Measurements from ENCODE around the gene MICA.

MICA gene

DNA sequence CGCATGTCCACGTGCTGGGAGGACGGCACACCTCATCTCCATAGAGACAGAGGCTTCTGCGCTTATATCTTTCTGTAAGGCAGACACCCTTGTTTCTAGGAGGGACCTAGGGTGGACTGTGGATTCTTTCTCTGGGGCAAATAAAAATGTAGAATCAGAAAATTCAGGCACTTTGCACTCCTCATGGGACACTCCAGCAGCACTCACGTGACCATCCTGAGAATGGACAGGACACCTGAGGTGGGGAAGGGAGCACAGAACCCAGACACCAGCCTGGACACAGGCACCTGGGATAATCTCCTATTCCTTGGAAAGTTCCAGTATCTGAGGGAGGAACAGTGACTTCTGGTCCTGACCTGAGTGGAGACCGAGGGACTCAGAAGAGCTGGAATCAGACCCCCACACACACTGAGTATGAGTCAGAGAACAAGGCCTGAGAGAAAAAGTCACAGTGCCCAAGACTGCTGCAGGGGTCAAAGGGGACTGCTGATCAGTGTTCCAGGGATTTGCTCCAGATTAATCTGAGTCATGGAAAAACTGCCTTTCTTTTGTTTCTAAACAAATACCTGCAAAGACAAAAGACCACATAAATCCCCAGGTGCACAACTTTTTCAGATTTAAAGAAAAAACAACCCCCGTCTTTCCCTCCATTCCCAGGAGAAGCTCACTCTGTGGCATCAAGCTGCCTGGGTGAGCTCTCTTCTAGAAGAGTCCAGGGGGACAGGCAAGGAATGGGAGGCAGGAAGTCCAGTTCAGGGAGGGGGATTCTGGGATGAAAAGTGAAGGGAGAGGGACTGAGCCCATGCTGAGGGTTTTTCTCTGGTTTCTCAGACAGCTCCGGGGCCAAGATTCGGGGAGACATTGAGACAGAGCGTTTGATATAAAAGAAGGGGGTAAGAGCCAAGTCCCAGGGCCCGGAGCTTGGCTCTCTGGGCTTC lies 58.9 kb downstream of the MICA start:
- DNase-seq, result no peak

DNA sequence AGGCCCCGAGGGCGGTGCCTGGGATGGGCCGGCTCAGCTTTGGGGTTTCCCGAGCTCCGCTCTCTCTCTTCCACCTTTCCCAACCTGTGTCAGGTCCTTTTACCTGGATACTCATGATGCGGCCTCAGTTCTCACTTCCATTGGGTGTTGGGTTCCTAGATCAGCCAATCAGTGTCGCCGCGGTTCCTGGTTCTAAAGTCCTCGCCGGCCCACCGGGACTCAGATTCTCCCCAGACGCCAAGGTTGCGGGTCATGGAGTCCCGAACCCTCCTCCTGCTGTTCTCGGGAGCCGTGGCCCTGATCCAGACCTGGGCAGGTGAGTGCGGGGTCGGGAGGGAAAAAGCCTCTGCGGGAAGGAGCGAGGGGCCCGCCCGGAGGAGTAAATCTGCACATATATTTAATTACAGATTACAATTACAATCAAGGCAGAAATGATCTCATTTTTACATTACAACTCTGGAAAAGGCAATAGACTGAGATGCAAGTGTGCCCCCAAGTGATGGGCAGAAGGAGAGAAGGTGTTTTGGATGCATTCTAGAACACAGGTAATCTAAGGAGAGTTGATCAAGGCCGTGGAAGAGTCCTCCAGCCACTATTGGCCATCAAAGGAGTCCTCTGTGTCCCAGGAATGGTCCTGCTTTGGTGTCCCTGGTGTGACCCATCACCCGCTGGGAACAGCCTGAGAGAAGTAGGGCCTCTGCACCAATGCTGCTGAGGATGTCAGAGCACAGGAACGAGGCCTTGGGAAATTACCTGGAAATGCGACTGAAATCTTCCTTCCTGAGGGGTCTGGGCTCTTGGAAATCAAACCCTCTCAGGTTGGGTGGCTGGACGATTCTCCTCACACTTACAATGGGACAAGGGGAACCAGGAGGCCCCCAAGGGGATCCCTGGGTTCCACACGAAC lies 59.8 kb downstream of the MICA start:
- DNase-seq, result peak; percentile 41

DNA sequence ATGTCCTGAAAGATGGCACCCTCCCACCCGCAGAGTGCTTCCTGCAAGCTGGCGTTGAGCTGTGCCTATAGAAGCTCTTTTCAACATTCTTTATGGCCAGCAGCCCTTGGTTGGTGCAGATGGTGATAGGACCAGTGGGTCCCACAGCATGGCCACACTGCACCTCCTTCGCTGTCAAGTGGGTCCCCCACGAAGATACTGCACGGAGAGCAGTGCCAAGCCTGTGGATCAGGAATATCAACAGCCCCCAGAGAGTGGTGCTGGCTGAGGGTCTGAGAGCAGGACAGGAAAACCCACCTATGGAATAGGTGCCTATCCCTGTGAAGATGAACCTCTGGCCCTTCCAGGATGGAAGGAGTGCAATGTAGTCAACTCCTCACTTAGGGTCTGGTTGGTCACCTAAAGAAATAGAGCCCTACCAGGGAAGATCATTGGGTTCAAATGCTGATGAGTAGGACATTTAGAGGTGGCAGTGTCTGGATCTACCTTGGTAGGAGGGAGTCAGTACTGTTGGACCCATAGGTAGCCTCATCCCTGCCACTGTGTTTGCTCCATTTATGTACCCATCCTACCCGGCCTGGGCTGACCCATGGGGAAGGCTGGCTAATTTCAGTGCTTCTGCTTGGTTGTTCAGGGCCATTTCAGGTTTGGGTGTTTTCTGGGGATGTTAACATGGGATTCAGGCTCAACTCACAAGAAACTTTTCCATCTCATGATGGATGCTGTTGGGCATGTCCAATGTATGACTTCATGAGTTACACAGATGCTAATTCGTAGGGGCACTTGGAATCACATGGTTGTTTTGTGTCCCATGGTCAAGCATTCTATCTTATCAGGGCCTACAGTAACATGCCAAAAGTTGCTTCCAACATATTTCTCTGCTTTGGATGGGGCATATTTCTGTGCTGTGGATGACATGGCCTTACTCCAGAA lies 61.1 kb downstream of the MICA start:
- DNase-seq, result no peak

Data from fibroblast of skin of scalp (primary cell).